ENCODE results near the gene LUZP4.

DNA sequence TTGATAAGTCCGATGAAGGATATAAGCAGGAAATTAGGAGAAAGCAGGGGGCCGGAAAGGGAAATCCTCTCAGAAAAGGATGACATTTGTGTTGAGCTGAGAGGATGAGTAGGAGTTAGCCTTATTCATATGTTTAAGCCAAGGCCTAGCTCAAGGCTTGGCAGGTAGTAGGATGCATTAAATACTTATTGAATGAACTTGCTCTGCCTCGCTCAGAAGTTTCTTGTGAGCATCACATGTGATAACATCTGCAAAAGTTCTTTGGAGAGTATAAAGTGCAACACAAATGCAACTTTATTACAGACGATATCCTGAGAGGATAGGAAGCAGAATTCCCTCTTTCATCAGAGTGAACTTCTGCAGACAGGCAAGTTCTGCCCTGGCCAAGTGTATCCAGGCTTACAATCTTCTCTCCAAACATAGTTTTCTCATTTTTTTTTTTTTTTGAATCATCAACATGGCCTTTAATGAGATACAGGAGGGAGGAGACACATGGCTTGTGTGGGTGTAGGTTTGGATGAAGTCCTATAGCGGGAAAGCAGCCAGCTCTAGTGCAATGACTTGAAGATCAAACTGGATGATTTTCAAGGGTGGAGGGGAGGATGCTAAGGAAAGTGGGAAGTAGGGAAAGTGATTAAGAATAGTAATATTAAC lies 48.1 kb downstream of the LUZP4 start:
- TF ChIP-seq EP300 (IDR thresholded peaks at IDR 0.05; ENCODE audit: borderline replicate concordance in 1 of 2, control insufficient read depth in 1 of 2, low read depth in 2 of 2, low read length in 2 of 2) (no peak), PBX3 (IDR thresholded peaks at IDR 0.05; ENCODE audit: insufficient replicate concordance, low read depth, low read length) (no peak), POLR2A (IDR thresholded peaks at IDR 0.05; ENCODE audit: low read depth, low read length) (no peak), HDAC6 (IDR thresholded peaks at IDR 0.05; ENCODE audit: unreplicated experiment) (no peak), SP1 (IDR thresholded peaks at IDR 0.05; ENCODE audit: low read depth, low read length) (no peak), CBX3 (IDR thresholded peaks at IDR 0.05; ENCODE audit: borderline replicate concordance, low read depth) (no peak), CHD2 (IDR thresholded peaks at IDR 0.05; ENCODE audit: borderline replicate concordance, low read depth, low read length) (no peak), POLR2AphosphoS5 (IDR thresholded peaks at IDR 0.05; ENCODE audit: low read length) (no peak)
- TF ChIP-seq, protein P1, sequence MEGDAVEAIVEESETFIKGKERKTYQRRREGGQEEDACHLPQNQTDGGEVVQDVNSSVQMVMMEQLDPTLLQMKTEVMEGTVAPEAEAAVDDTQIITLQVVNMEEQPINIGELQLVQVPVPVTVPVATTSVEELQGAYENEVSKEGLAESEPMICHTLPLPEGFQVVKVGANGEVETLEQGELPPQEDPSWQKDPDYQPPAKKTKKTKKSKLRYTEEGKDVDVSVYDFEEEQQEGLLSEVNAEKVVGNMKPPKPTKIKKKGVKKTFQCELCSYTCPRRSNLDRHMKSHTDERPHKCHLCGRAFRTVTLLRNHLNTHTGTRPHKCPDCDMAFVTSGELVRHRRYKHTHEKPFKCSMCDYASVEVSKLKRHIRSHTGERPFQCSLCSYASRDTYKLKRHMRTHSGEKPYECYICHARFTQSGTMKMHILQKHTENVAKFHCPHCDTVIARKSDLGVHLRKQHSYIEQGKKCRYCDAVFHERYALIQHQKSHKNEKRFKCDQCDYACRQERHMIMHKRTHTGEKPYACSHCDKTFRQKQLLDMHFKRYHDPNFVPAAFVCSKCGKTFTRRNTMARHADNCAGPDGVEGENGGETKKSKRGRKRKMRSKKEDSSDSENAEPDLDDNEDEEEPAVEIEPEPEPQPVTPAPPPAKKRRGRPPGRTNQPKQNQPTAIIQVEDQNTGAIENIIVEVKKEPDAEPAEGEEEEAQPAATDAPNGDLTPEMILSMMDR (IDR thresholded peaks at IDR 0.05 in 2 of 3, conservative IDR thresholded peaks at IDR 0.05 in 1 of 3; ENCODE audit: control insufficient read depth in 2 of 3, extremely low read depth in 1 of 3, insufficient read depth in 1 of 3, low read depth in 3 of 3, low read length in 3 of 3), result no peak
